Fibroblast of lung (primary cell): Measurements from ENCODE around the gene CTXN2. TPM values are rescaled to one million over a fixed set of nuclear protein-coding genes. Genes with fewer than 3 reads are reported as not detected.

Experiments used
- DNase-seq, 2 donors: peaks; one replicate each; pipeline versions ENCODE4 v3.0.0 to v3.0.0-alpha.2; 2010; ENCODE audit warnings: low read depth in 2 of 2
- H2AFZ ChIP-seq: 2 replicates; pipeline ENCODE4 v1.5.1; 2012; ENCODE audit warnings: low read length, control low read depth, inconsistent platforms
- H3K27ac ChIP-seq: 2 replicates; pipeline ENCODE4 v1.5.1; 2011; ENCODE audit warnings: low read length, control low read depth; ENCODE audit not compliant: insufficient read depth
- H3K27me3 ChIP-seq: 2 replicates; pipeline ENCODE4 v1.5.1; 2011; ENCODE audit warnings: mild to moderate bottlenecking, low read length; ENCODE audit not compliant: control insufficient read depth, insufficient read depth
- H3K36me3 ChIP-seq: 2 replicates; pipeline ENCODE4 v1.5.1; 2011; ENCODE audit warnings: low read length; ENCODE audit not compliant: control insufficient read depth, insufficient read depth
- H3K4me1 ChIP-seq: 2 replicates; pipeline ENCODE4 v1.5.1; 2011; ENCODE audit warnings: low read length; ENCODE audit not compliant: control insufficient read depth, insufficient read depth; ENCODE audit errors: extremely low read depth
- H3K4me2 ChIP-seq: 2 replicates; pipeline ENCODE4 v1.5.1; 2011; ENCODE audit warnings: low read length, control low read depth; ENCODE audit not compliant: insufficient read depth; ENCODE audit errors: extremely low read depth
- H3K4me3 ChIP-seq, 4 experiments: fragments of 200-600 bp in 1 of 4; sonication (generic) in 1 of 4; replicated peaks in 1 of 4; 2 replicates each; pipeline ENCODE4 v1.5.1; 2011 to 2016; ENCODE audit warnings: low read length in 4 of 4, low read depth in 3 of 4, mild to moderate bottlenecking in 3 of 4, control low read depth in 2 of 4, inconsistent platforms in 1 of 4, mixed read lengths in 1 of 4; ENCODE audit not compliant: insufficient read depth in 1 of 4; ENCODE audit errors: control extremely low read depth in 1 of 4
- H3K79me2 ChIP-seq: 2 replicates; pipeline ENCODE4 v1.5.1; 2012; ENCODE audit warnings: mild to moderate bottlenecking, low read length, inconsistent platforms; ENCODE audit not compliant: control insufficient read depth, insufficient read depth
- H3K9ac ChIP-seq: 2 replicates; pipeline ENCODE4 v1.5.1; 2011; ENCODE audit warnings: mild to moderate bottlenecking, low read length, control low read depth; ENCODE audit not compliant: insufficient read depth
- H3K9me3 ChIP-seq: 2 replicates; pipeline ENCODE4 v1.5.1; 2012; ENCODE audit warnings: low read depth, low read length; ENCODE audit not compliant: control insufficient read depth, insufficient read depth
- H4K20me1 ChIP-seq: 2 replicates; pipeline ENCODE4 v1.5.1; 2011; ENCODE audit warnings: low read length; ENCODE audit not compliant: control insufficient read depth, insufficient read depth; ENCODE audit errors: extremely low read depth
- EZH2 ChIP-seq: IDR thresholded peaks from 2 replicates; pipeline ENCODE4 v1.5.1; 2012; ENCODE audit warnings: low read length, control low read depth, mild to moderate bottlenecking; ENCODE audit errors: missing control alignments
- polyA plus RNA-seq, 2 donors: library from polyadenylated mRNA; depleted of rRNA in 1 of 2; stranded (reverse) in 1 of 2; unstranded in 1 of 2; fragments of >200 nt; gene quantifications; 2 replicates each; pipeline ENCODE4 v1.2.1, GENCODE V29; 2011 to 2012; ENCODE audit warnings: missing spikeins in 1 of 2
- total RNA-seq: library from RNA; depleted of rRNA; stranded (reverse); fragments of >200 nt; gene quantifications from 2 replicates; pipeline ENCODE4 v1.2.1, GENCODE V29; 2014
- TF ChIP-seq, protein P1 (sequence below), 2 donors: IDR thresholded peaks in 1 of 2; conservative IDR thresholded peaks in 1 of 2; 1 replicate in 1 of 2; 2 replicates in 1 of 2; pipeline ENCODE4 v1.5.1; 2011 to 2012; ENCODE audit warnings: low read length in 2 of 2, control low read depth in 1 of 2, inconsistent platforms in 1 of 2, low read depth in 1 of 2, mild to moderate bottlenecking in 1 of 2

Gene CTXN2
- total and polyA plus RNA-seq, 2 donors (not counting 1 experiment from before 2014, with no cell fraction given): not detected

DNA sequence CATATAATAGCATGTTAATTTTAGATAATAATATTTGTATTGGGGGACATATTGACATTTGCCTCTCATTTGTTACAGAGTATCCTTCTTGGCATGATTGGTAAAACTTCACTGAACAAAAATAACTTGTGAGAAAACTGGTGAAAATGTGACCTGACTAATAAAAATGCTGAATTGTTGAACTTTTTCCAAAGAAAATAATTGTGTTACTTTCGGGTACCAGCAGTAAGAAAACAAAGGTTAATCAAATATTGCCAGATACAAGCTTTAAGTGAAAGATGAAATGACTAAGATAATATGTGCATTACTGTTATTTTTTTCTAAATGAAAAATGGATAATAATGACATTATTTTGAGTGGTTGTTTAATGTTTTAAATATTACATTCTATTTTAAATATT, 29.8 kb downstream of the CTXN2 start:
- H3K4me3 ChIP-seq: no peak overlapping the region
- DNase-seq: no peak
- no peak overlapping the region for H3K27ac ChIP-seq
- H3K79me2 ChIP-seq: no peaks in the 10 kb centered on the region
- no peaks in the 10 kb centered on the region for H4K20me1 ChIP-seq
- H3K4me2 ChIP-seq: no peak overlapping the region
- no peaks in the 10 kb centered on the region for H3K9me3 ChIP-seq
- H3K27me3 ChIP-seq: no peaks in the 10 kb centered on the region
- TF ChIP-seq, protein P1, sequence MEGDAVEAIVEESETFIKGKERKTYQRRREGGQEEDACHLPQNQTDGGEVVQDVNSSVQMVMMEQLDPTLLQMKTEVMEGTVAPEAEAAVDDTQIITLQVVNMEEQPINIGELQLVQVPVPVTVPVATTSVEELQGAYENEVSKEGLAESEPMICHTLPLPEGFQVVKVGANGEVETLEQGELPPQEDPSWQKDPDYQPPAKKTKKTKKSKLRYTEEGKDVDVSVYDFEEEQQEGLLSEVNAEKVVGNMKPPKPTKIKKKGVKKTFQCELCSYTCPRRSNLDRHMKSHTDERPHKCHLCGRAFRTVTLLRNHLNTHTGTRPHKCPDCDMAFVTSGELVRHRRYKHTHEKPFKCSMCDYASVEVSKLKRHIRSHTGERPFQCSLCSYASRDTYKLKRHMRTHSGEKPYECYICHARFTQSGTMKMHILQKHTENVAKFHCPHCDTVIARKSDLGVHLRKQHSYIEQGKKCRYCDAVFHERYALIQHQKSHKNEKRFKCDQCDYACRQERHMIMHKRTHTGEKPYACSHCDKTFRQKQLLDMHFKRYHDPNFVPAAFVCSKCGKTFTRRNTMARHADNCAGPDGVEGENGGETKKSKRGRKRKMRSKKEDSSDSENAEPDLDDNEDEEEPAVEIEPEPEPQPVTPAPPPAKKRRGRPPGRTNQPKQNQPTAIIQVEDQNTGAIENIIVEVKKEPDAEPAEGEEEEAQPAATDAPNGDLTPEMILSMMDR (conservative IDR thresholded peaks at IDR 0.05 in 1 of 2, IDR thresholded peaks at IDR 0.05 in 1 of 2; ENCODE audit: low read depth in 1 of 2, low read length in 2 of 2): no peak
- TF ChIP-seq EZH2: no peak
- H3K36me3 ChIP-seq: no peaks in the 10 kb centered on the region
- H3K9ac ChIP-seq: no peak overlapping the region
- H3K4me1 ChIP-seq: no peaks in the 10 kb centered on the region
- H2AFZ ChIP-seq: no peak overlapping the region

- peak in 1 of 2 donors; percentile 3 for DNase-seq
- no peak overlapping the region for H3K4me2 ChIP-seq
- TF ChIP-seq EZH2: no peak
- TF ChIP-seq, protein P1 (conservative IDR thresholded peaks at IDR 0.05 in 1 of 2, IDR thresholded peaks at IDR 0.05 in 1 of 2; ENCODE audit: low read depth in 1 of 2, low read length in 2 of 2): no peak
These were observed 30.4 kb downstream of the CTXN2 start for GRCh38 chr15:48221885-48222284.

GRCh38 chr15:48222627-48223026, 31.2 kb downstream of the CTXN2 start:
- Histone ChIP-seq H3K27me3 (no peaks in the 10 kb centered on the region), H3K4me2 (no peak overlapping the region), H3K4me3 (no peak overlapping the region), H3K9me3 (no peaks in the 10 kb centered on the region), H3K27ac (no peak overlapping the region), H3K79me2 (no peaks in the 10 kb centered on the region), H3K4me1 (no peaks in the 10 kb centered on the region), H3K9ac (no peak overlapping the region), H2AFZ (no peak overlapping the region), H4K20me1 (no peaks in the 10 kb centered on the region), H3K36me3 (no peaks in the 10 kb centered on the region)
- no peak for TF ChIP-seq EZH2
- TF ChIP-seq, protein P1 (conservative IDR thresholded peaks at IDR 0.05 in 1 of 2, IDR thresholded peaks at IDR 0.05 in 1 of 2; ENCODE audit: low read depth in 1 of 2, low read length in 2 of 2): no peak
- DNase-seq: no peak

More at GRCh38 chr15:48221885-48222284, 30.4 kb downstream of the CTXN2 start:
- H3K27ac ChIP-seq: no peak overlapping the region
- no peaks in the 10 kb centered on the region for H3K36me3 ChIP-seq
- H4K20me1 ChIP-seq: no peaks in the 10 kb centered on the region
- H2AFZ ChIP-seq: no peak overlapping the region
- H3K27me3 ChIP-seq: no peaks in the 10 kb centered on the region
- H3K9me3 ChIP-seq: no peaks in the 10 kb centered on the region
- H3K4me1 ChIP-seq: no peaks in the 10 kb centered on the region
- no peak overlapping the region for H3K4me3 ChIP-seq
- no peak overlapping the region for H3K9ac ChIP-seq
- H3K79me2 ChIP-seq: no peaks in the 10 kb centered on the region
